ENCODE measurements around the gene NPLOC4. TPM values are rescaled to one million over a fixed set of nuclear protein-coding genes. Genes with fewer than 3 reads are reported as not detected.
A peak's percentile ranks its signal among the peaks of the same experiment; 100 is the strongest.

Gene NPLOC4
- total and polyA plus RNA-seq, 9 of the 15 experiments (the other 6 are each of a cell fraction or from before 2014, with no cell fraction given), result 1.5 to 116 (median 64.5) TPM

GRCh38 chr17:81532490-81533287 is 104.2 kb downstream of the NPLOC4 start:
- H3K4me2 ChIP-seq (ENCODE audit: insufficient read depth, low read length), result no peak overlapping the region
- no peak overlapping the region for H3K9ac ChIP-seq (ENCODE audit: insufficient read depth in 1 of 2, low read depth in 2 of 2, low read length in 2 of 2)
- no peak for DNase-seq (ENCODE audit: extremely low read depth in 1 of 4, low spot score in 3 of 4)
- POLR2A ChIA-PET, result interaction anchor here (0.6 to 1.8 kb wide), 2 partner anchors 12 to 14 kb away, joined by 3 to 6 read pairs; no protein-coding TSS in a partner anchor
- H3K4me1 ChIP-seq (replicated peaks in 1 of 2; ENCODE audit: control insufficient read depth in 2 of 2, insufficient read depth in 2 of 2, low read length in 2 of 2), result peaks cover 0 to 53% of the 10 kb centered on the region in 2 experiments; a peak in 2 of 5 replicates
- intact Hi-C loops (cut with micrococcal nuclease) (no loop called here), in situ Hi-C loops (cut with MboI) (no loop called here)
- no peak overlapping the region for H3K4me3 ChIP-seq
- no peaks in the 10 kb centered on the region for H3K79me2 ChIP-seq (ENCODE audit: control insufficient read depth, insufficient read depth, low read length)
- no peak for ATAC-seq
- no TSS peak for BruUV-seq (replicated peaks)
- FAIRE-seq, result peak; percentile 6
- H3K36me3 ChIP-seq (ENCODE audit: control insufficient read depth, insufficient read depth, low read length), result no peaks in the 10 kb centered on the region
- 0 out of 2 replicates have a peak, but pooled peaks cover 2% of the 10 kb centered on the region for H3K9me3 ChIP-seq (replicated peaks; ENCODE audit: control insufficient read depth, insufficient read depth, low read depth, low read length)
- peaks cover 4% of the 10 kb centered on the region; the same call in 1 of the 2 replicates for H4K20me1 ChIP-seq (replicated peaks; ENCODE audit: control insufficient read depth, insufficient read depth, low read length)
- no peak overlapping the region for H2AFZ ChIP-seq (ENCODE audit: low read depth, low read length)
- CTCF ChIA-PET (ENCODE audit: low intra/inter-chr PET ratio), result no interaction called here
- WGBS (ENCODE audit: insufficient coverage, low coverage, missing lambda C conversion rate), result 48% methylated on average over 8 of the region's 11 CpGs
- peaks cover 0 to 8% of the 10 kb centered on the region in 2 experiments; a peak in 2 of 5 replicates for H3K27me3 ChIP-seq (ENCODE audit: control insufficient read depth in 2 of 2, insufficient read depth in 2 of 2, low read length in 2 of 2)
- no peak overlapping the region for H3K27ac ChIP-seq (ENCODE audit: extremely low read depth, low read depth, low read length)
- H3K9me1 ChIP-seq (ENCODE audit: control insufficient read depth, insufficient read depth, low read length), result peaks cover 4% of the 10 kb centered on the region
- no peak for TF ChIP-seq MCM5 (IDR thresholded peaks at IDR 0.05; ENCODE audit: low read depth)
- TF ChIP-seq POLR2G (IDR thresholded peaks at IDR 0.05; ENCODE audit: low read depth, low read length), result peak; percentile 78
- TF ChIP-seq IRF1 (CRISPR knock-in tag; IDR thresholded peaks at IDR 0.05; ENCODE audit: borderline replicate concordance), result no peak
- no peak for TF ChIP-seq HCFC1 (IDR thresholded peaks at IDR 0.05; ENCODE audit: low read depth, low read length)
- no peak for TF ChIP-seq XRCC5 (IDR thresholded peaks at IDR 0.05; ENCODE audit: low read depth, low read length)
- TF ChIP-seq THAP12 (CRISPR knock-in tag; IDR thresholded peaks at IDR 0.05), result no peak
- TF ChIP-seq, protein P1, sequence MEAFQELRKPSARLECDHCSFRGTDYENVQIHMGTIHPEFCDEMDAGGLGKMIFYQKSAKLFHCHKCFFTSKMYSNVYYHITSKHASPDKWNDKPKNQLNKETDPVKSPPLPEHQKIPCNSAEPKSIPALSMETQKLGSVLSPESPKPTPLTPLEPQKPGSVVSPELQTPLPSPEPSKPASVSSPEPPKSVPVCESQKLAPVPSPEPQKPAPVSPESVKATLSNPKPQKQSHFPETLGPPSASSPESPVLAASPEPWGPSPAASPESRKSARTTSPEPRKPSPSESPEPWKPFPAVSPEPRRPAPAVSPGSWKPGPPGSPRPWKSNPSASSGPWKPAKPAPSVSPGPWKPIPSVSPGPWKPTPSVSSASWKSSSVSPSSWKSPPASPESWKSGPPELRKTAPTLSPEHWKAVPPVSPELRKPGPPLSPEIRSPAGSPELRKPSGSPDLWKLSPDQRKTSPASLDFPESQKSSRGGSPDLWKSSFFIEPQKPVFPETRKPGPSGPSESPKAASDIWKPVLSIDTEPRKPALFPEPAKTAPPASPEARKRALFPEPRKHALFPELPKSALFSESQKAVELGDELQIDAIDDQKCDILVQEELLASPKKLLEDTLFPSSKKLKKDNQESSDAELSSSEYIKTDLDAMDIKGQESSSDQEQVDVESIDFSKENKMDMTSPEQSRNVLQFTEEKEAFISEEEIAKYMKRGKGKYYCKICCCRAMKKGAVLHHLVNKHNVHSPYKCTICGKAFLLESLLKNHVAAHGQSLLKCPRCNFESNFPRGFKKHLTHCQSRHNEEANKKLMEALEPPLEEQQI (IDR thresholded peaks at IDR 0.05), result no peak
- no peak for TF ChIP-seq ADNP (tag; IDR thresholded peaks at IDR 0.05)
- TF ChIP-seq ZBTB26 (CRISPR knock-in tag; IDR thresholded peaks at IDR 0.05), result 0 out of 2 replicates have a peak, but pooled peaks have one; percentile 41
- no peak for TF ChIP-seq FUS (optimal IDR thresholded peaks at IDR 0.05; ENCODE audit: low read depth, low read length)
- no peak for TF ChIP-seq ZBTB5 (IDR thresholded peaks at IDR 0.05)
- TF ChIP-seq EP400 (IDR thresholded peaks at IDR 0.05), result no peak

Data from K562 (cell line).